AG04449 (cell line): Measurements from ENCODE around the gene SH3PXD2A.

Experiments used
- CTCF ChIA-PET: fragments of 350-600 bp; formaldehyde crosslinking; extraction: SDS; loops from one replicate; lab custom pipeline; 2021; ENCODE audit warnings: antibody characterized with exemption; lab: Yijun Ruan, JAX
- POLR2A ChIA-PET: fragments of 400-600, 350-600 bp; formaldehyde crosslinking; extraction: SDS; loops from one replicate; lab custom pipeline; 2020; ENCODE audit warnings: antibody characterized with exemption, inconsistent platforms; lab: Yijun Ruan, JAX
- DNase-seq: peaks from one replicate; pipeline ENCODE4 v3.0.0-alpha.2; 2010; ENCODE audit warnings: low read depth, low spot score
- H3K4me3 ChIP-seq: 2 replicates; pipeline ENCODE4 v1.5.1; 2011; ENCODE audit warnings: low read depth, mild to moderate bottlenecking, control low read depth, low read length
- TF ChIP-seq, protein P1 (sequence below): IDR thresholded peaks from one replicate; pipeline ENCODE4 v1.5.1; 2011; ENCODE audit warnings: mild to moderate bottlenecking, moderate library complexity, low read length, control low read depth, inconsistent platforms; ENCODE audit not compliant: insufficient read depth; ENCODE audit errors: missing control alignments

SH3PXD2A gene

GRCh38 chr10:103555712-103556111, 299.7 kb downstream of the SH3PXD2A start:
- DNase-seq, result no peak
- ChIA-PET CTCF (interaction anchor here (1.1 kb wide), 1 partner anchor 18 kb away, joined by 3 read pairs; no protein-coding TSS in a partner anchor), POLR2A (no interaction called here)
- TF ChIP-seq, protein P1, sequence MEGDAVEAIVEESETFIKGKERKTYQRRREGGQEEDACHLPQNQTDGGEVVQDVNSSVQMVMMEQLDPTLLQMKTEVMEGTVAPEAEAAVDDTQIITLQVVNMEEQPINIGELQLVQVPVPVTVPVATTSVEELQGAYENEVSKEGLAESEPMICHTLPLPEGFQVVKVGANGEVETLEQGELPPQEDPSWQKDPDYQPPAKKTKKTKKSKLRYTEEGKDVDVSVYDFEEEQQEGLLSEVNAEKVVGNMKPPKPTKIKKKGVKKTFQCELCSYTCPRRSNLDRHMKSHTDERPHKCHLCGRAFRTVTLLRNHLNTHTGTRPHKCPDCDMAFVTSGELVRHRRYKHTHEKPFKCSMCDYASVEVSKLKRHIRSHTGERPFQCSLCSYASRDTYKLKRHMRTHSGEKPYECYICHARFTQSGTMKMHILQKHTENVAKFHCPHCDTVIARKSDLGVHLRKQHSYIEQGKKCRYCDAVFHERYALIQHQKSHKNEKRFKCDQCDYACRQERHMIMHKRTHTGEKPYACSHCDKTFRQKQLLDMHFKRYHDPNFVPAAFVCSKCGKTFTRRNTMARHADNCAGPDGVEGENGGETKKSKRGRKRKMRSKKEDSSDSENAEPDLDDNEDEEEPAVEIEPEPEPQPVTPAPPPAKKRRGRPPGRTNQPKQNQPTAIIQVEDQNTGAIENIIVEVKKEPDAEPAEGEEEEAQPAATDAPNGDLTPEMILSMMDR, result no peak
- H3K4me3 ChIP-seq, result peak overlapping the region; percentile 49

DNA sequence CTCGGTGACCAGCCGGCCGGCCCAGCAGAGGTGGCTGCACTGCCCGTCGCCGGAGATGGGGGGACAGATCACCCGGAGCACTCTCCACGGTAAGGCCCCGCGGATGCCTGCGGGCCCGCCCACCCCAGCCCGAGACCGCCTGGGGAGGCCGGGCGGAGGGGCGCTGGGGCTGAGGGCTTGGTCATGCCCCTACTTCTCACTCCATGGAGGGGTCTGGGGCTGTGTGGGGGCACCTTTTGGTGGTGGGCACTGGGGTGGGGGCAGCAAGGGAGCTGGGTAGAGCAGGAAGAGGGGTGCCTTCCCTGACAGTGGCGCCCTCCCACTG, 300.1 kb downstream of the SH3PXD2A start:
- TF ChIP-seq, protein P1, result no peak
- no peak for DNase-seq
- ChIA-PET POLR2A (no interaction called here), CTCF (interaction anchor here (1.0 to 1.2 kb wide), 3 partner anchors 11 to 18 kb away, joined by 3 read pairs; no protein-coding TSS in a partner anchor)
- peak overlapping the region; percentile 49 for H3K4me3 ChIP-seq

GRCh38 chr10:103554488-103555324, 300.7 kb downstream of the SH3PXD2A start:
- CTCF ChIA-PET, result interaction anchor here (1.0 to 1.2 kb wide), 3 partner anchors 11 to 17 kb away, joined by 3 read pairs; no protein-coding TSS in a partner anchor
- peak; percentile 17 for DNase-seq
- TF ChIP-seq, protein P1, result no peak
- POLR2A ChIA-PET, result no interaction called here
- H3K4me3 ChIP-seq, result peak overlapping the region; percentile 49

- DNase-seq, result no peak
- POLR2A ChIA-PET, result no interaction called here
- H3K4me3 ChIP-seq, result no peak overlapping the region
- TF ChIP-seq, protein P1, result no peak
- CTCF ChIA-PET, result interaction anchor here (1.2 to 2.5 kb wide), 2 partner anchors 12 kb away, joined by 3 to 10 read pairs; no protein-coding TSS in a partner anchor
These were observed 301.5 kb downstream of the SH3PXD2A start for GRCh38 chr10:103553743-103554487.

DNA sequence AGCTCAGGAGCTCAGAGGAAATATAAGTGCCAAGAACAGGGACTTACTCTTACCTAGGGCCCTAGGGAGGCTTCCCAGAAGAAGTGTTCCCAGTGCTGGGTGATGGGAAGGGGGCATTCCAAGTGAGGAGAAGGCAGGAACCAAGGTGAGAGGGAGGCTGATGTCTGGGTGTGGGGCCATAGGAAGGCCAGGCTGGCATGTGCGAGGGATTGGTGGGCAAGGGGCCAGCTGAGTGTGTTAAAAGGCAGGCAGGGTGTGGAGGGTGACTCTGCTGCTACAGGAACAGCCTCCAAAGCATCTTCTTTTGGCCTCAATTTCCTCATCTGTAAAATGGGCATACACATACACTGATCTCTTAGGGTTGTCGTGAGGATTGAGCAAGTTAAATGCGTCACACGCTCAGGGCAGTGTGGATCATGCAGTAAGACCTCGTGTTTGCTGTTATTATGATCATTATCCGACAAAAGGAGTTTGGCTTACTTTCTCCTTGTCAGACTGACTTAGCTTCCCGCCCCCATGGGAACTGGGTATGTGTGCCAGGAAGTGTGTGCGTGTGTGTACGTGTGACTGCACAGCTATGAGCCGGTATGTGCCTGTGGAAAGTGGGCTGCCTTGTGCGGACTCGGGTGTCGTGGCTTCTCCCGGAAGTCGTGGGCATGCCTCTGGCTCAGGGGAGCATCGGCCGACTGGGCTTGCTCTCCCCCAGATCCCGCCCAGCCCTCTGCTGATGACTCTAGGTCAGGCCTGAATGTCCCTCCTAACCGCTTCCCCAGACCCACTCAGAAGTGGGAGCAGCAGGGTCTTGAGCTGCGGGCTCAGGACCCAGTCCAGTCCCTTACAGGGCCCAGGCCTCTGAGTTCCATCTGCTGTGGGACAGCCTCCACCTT, 302.3 kb downstream of the SH3PXD2A start:
- H3K4me3 ChIP-seq, result no peak overlapping the region
- TF ChIP-seq, protein P1, result no peak
- ChIA-PET POLR2A (no interaction called here), CTCF (interaction anchor here (2.5 kb wide), 1 partner anchor 11 kb away, joined by 10 read pairs; no protein-coding TSS in a partner anchor)
- no peak for DNase-seq
